ENCODE results near the gene HCFC2.

DNA sequence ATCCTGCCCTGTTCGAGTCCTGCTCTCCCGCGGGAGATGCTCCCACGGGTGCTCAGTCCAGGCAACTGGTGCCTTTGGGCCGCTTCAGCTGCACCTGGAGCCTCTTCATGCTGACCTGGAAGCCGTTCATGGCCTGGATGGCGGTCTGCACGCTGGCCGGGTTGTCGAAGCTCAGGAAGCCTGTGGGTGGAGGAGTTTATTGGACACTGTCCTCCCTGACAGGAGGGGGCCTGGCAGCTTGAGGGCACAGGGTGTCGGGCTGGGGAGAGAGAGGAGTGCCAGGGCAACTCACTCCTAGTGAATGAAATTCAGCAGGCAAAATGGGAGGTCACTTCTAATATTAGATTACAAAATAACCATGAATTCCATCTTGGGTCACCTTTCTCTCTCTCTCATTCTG lies 83.0 kb downstream of the HCFC2 start:
- TF ChIP-seq, protein P1, sequence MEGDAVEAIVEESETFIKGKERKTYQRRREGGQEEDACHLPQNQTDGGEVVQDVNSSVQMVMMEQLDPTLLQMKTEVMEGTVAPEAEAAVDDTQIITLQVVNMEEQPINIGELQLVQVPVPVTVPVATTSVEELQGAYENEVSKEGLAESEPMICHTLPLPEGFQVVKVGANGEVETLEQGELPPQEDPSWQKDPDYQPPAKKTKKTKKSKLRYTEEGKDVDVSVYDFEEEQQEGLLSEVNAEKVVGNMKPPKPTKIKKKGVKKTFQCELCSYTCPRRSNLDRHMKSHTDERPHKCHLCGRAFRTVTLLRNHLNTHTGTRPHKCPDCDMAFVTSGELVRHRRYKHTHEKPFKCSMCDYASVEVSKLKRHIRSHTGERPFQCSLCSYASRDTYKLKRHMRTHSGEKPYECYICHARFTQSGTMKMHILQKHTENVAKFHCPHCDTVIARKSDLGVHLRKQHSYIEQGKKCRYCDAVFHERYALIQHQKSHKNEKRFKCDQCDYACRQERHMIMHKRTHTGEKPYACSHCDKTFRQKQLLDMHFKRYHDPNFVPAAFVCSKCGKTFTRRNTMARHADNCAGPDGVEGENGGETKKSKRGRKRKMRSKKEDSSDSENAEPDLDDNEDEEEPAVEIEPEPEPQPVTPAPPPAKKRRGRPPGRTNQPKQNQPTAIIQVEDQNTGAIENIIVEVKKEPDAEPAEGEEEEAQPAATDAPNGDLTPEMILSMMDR (IDR thresholded peaks at IDR 0.05; ENCODE audit: insufficient read depth, low read depth, low read length): no peak
- TF ChIP-seq EZH2 (IDR thresholded peaks at IDR 0.05; ENCODE audit: insufficient read depth, low read length): no peak

Measured in astrocyte (in vitro differentiated cells and primary cell).